Trophoblast cell (in vitro differentiated cells and primary cell): ENCODE results near the gene PCDH1.

Experiments used
- DNase-seq, 2 donors: peaks; one replicate each; pipeline ENCODE4 v3.0.0-alpha.2; 2016
- H2AFZ ChIP-seq: 2 replicates; pipeline ENCODE4 v1.6.1; 2013; ENCODE audit warnings: low read length, moderate library complexity, mild to moderate bottlenecking; ENCODE audit not compliant: insufficient read depth, poor library complexity
- H2AK5ac ChIP-seq: 2 replicates; pipeline ENCODE4 v1.6.1; 2013; ENCODE audit warnings: mild to moderate bottlenecking, low read length
- H2BK120ac ChIP-seq: 2 replicates; pipeline ENCODE4 v1.6.1; 2013; ENCODE audit warnings: low read length, mild to moderate bottlenecking, moderate library complexity; ENCODE audit not compliant: insufficient read depth, poor library complexity
- H2BK12ac ChIP-seq: 2 replicates; pipeline ENCODE4 v1.6.1; 2013; ENCODE audit warnings: mild to moderate bottlenecking, low read length, moderate library complexity
- H2BK5ac ChIP-seq: 2 replicates; pipeline ENCODE4 v1.6.1; 2013; ENCODE audit warnings: low read length, low read depth, moderate library complexity, mild to moderate bottlenecking; ENCODE audit not compliant: poor library complexity
- H3K14ac ChIP-seq: 2 replicates; pipeline ENCODE4 v1.6.1; 2013; ENCODE audit warnings: mild to moderate bottlenecking, low read length
- H3K18ac ChIP-seq: 2 replicates; pipeline ENCODE4 v1.6.1; 2013; ENCODE audit warnings: mild to moderate bottlenecking, low read length
- H3K23ac ChIP-seq: 2 replicates; pipeline ENCODE4 v1.6.1; 2013; ENCODE audit warnings: low read length
- H3K27ac ChIP-seq: 2 replicates; pipeline ENCODE4 v1.5.1; 2013; ENCODE audit warnings: low read depth, mild to moderate bottlenecking, inconsistent platforms, low read length, moderate library complexity
- H3K27me3 ChIP-seq: 2 replicates; pipeline ENCODE4 v1.6.1; 2013; ENCODE audit warnings: inconsistent platforms, mild to moderate bottlenecking, low read length, moderate library complexity; ENCODE audit not compliant: insufficient read depth
- H3K36me3 ChIP-seq, 2 experiments: 1 replicate in 1 of 2; 2 replicates in 1 of 2; pipeline ENCODE4 v1.6.1; 2013; ENCODE audit warnings: low read length in 2 of 2, mild to moderate bottlenecking in 2 of 2, moderate library complexity in 1 of 2; ENCODE audit not compliant: insufficient read depth in 2 of 2, control insufficient read depth in 1 of 2
- H3K4ac ChIP-seq: 2 replicates; pipeline ENCODE4 v1.6.1; 2013; ENCODE audit warnings: low read depth, mild to moderate bottlenecking, low read length, moderate library complexity
- H3K4me1 ChIP-seq, 2 experiments: 1 replicate in 1 of 2; 2 replicates in 1 of 2; pipeline ENCODE4 v1.6.1; 2013; ENCODE audit warnings: low read length in 2 of 2, mild to moderate bottlenecking in 2 of 2, moderate library complexity in 1 of 2; ENCODE audit not compliant: insufficient read depth in 2 of 2, control insufficient read depth in 1 of 2
- H3K4me2 ChIP-seq: 2 replicates; pipeline ENCODE4 v1.6.1; 2013; ENCODE audit warnings: inconsistent platforms, mild to moderate bottlenecking, low read length, moderate library complexity
- H3K4me3 ChIP-seq: 2 replicates; pipeline ENCODE4 v1.5.1; 2013; ENCODE audit warnings: mild to moderate bottlenecking, low read depth, low read length, inconsistent platforms
- H3K79me1 ChIP-seq: one replicate; pipeline ENCODE4 v1.6.1; 2013; ENCODE audit warnings: low read length
- H3K79me2 ChIP-seq: 2 replicates; pipeline ENCODE4 v1.6.1; 2013; ENCODE audit warnings: low read length, mild to moderate bottlenecking; ENCODE audit not compliant: control insufficient read depth, insufficient read depth, poor library complexity
- H3K9ac ChIP-seq: 2 replicates; pipeline ENCODE4 v1.6.1; 2013; ENCODE audit warnings: mild to moderate bottlenecking, low read length
- H3K9me3 ChIP-seq: 2 replicates; pipeline ENCODE4 v1.6.1; 2013; ENCODE audit warnings: low read depth, mild to moderate bottlenecking, control low read depth, inconsistent platforms, low read length; ENCODE audit not compliant: insufficient read depth
- H4K12ac ChIP-seq: 2 replicates; pipeline ENCODE4 v1.6.1; 2013; ENCODE audit warnings: low read depth, mild to moderate bottlenecking, low read length, moderate library complexity
- H4K8ac ChIP-seq: 2 replicates; pipeline ENCODE4 v1.6.1; 2013; ENCODE audit warnings: low read depth, mild to moderate bottlenecking, low read length, moderate library complexity
- H4K91ac ChIP-seq: one replicate; pipeline ENCODE4 v1.6.1; 2013; ENCODE audit warnings: low read depth, mild to moderate bottlenecking, low read length, moderate library complexity
- WGBS: extraction: QIAGEN DNeasy Blood & Tissue Kit; methylation state at CpG from one replicate; pipeline ENCODE4 v1.1.7; 2013; ENCODE audit warnings: missing lambda C conversion rate; ENCODE audit not compliant: insufficient read length, insufficient coverage; ENCODE audit errors: extremely low coverage; 5-methylcytosine and 5-hydroxymethylcytosine counted together

The PCDH1 gene

GRCh38 chr5:141877356-141878185 lies 639 bp downstream of the PCDH1 start:
- Histone ChIP-seq H2BK12ac (no peak overlapping the region), H4K8ac (no peak overlapping the region), H3K79me2 (no peaks in the 10 kb centered on the region), H3K14ac (no peak overlapping the region), H3K9ac (no peak overlapping the region), H3K36me3 (no peaks in the 10 kb centered on the region), H3K27ac (no peak overlapping the region), H2BK120ac (no peak overlapping the region), H3K9me3 (peaks cover 2% of the 10 kb centered on the region), H3K4ac (no peak overlapping the region), H2AK5ac (no peak overlapping the region), H3K4me2 (peak overlapping the region; percentile 93), H3K27me3 (peaks cover 26% of the 10 kb centered on the region), H2AFZ (no peak overlapping the region), H2BK5ac (no peak overlapping the region), H4K12ac (no peak overlapping the region), H3K23ac (no peak overlapping the region), H3K4me1 (peaks cover 28 to 47% of the 10 kb centered on the region in 2 experiments), H4K91ac (no peak overlapping the region), H3K79me1 (no peaks in the 10 kb centered on the region), H3K4me3 (peak overlapping the region; percentile 72), H3K18ac (no peak overlapping the region)
- peak; percentile 30 to 63 for DNase-seq
- WGBS, result no CpG with 5 or more reads among the region's 55 CpGs

GRCh38 chr5:141876628-141877355 lies 1.4 kb downstream of the PCDH1 start:
- no peak overlapping the region for H3K27ac ChIP-seq
- peak overlapping the region; percentile 93 for H3K4me2 ChIP-seq
- peaks cover 26 to 41% of the 10 kb centered on the region in 2 experiments for H3K4me1 ChIP-seq
- H3K27me3 ChIP-seq, result peaks cover 26% of the 10 kb centered on the region
- no peak overlapping the region for H2AK5ac ChIP-seq
- no peak overlapping the region for H4K91ac ChIP-seq
- WGBS, result no CpG with 5 or more reads among the region's 42 CpGs
- H3K36me3 ChIP-seq, result no peaks in the 10 kb centered on the region
- no peak overlapping the region for H3K9ac ChIP-seq
- H3K18ac ChIP-seq, result no peak overlapping the region
- H3K79me2 ChIP-seq, result no peaks in the 10 kb centered on the region
- peak overlapping the region; percentile 62 for H3K4me3 ChIP-seq
- no peak overlapping the region for H2BK12ac ChIP-seq
- no peaks in the 10 kb centered on the region for H3K79me1 ChIP-seq
- no peak overlapping the region for H3K4ac ChIP-seq
- no peak overlapping the region for H4K12ac ChIP-seq
- peaks cover 2% of the 10 kb centered on the region for H3K9me3 ChIP-seq
- no peak overlapping the region for H4K8ac ChIP-seq
- no peak overlapping the region for H2BK120ac ChIP-seq
- no peak overlapping the region for H3K14ac ChIP-seq
- peak overlapping the region; percentile 2 for H2AFZ ChIP-seq
- peak in 1 of 2 donors; percentile 62 for DNase-seq
- H2BK5ac ChIP-seq, result no peak overlapping the region
- H3K23ac ChIP-seq, result no peak overlapping the region

GRCh38 chr5:141875795-141876627 lies 2.2 kb downstream of the PCDH1 start:
- no CpG with 5 or more reads among the region's 65 CpGs for WGBS
- H2BK12ac ChIP-seq, result no peak overlapping the region
- peak in 1 of 2 donors; percentile 33 for DNase-seq
- H2BK5ac ChIP-seq, result no peak overlapping the region
- H3K4me3 ChIP-seq, result peak overlapping the region; percentile 63
- H3K9ac ChIP-seq, result no peak overlapping the region
- no peak overlapping the region for H2AFZ ChIP-seq
- H2BK120ac ChIP-seq, result no peak overlapping the region
- no peak overlapping the region for H4K12ac ChIP-seq
- peak overlapping the region; percentile 93 for H3K4me2 ChIP-seq
- no peak overlapping the region for H3K27ac ChIP-seq
- H3K18ac ChIP-seq, result no peak overlapping the region
- no peak overlapping the region for H4K8ac ChIP-seq
- H3K79me1 ChIP-seq, result no peaks in the 10 kb centered on the region
- H3K36me3 ChIP-seq, result no peaks in the 10 kb centered on the region
- H3K4me1 ChIP-seq, result peaks cover 26 to 37% of the 10 kb centered on the region in 2 experiments
- H4K91ac ChIP-seq, result no peak overlapping the region
- H3K23ac ChIP-seq, result no peak overlapping the region
- no peaks in the 10 kb centered on the region for H3K79me2 ChIP-seq
- H3K27me3 ChIP-seq, result peaks cover 26% of the 10 kb centered on the region
- H3K9me3 ChIP-seq, result peaks cover 2% of the 10 kb centered on the region
- no peak overlapping the region for H3K14ac ChIP-seq
- no peak overlapping the region for H2AK5ac ChIP-seq
- H3K4ac ChIP-seq, result no peak overlapping the region

- no peak for DNase-seq
- H2BK120ac ChIP-seq, result no peak overlapping the region
Measured at GRCh38 chr5:141875022-141875740, 3.0 kb downstream of the PCDH1 start.

More at GRCh38 chr5:141875022-141875740, 3.0 kb downstream of the PCDH1 start:
- no CpG with 5 or more reads among the region's 9 CpGs for WGBS
- no peak overlapping the region for H3K18ac ChIP-seq
- H3K14ac ChIP-seq, result no peak overlapping the region
- H3K23ac ChIP-seq, result no peak overlapping the region
- peaks cover 26 to 40% of the 10 kb centered on the region in 2 experiments for H3K4me1 ChIP-seq
- H4K12ac ChIP-seq, result no peak overlapping the region
- no peak overlapping the region for H2AFZ ChIP-seq
- H3K9me3 ChIP-seq, result peaks cover 2% of the 10 kb centered on the region
- no peak overlapping the region for H4K91ac ChIP-seq
- no peak overlapping the region for H3K4me3 ChIP-seq
- no peak overlapping the region for H2AK5ac ChIP-seq
- H3K79me2 ChIP-seq, result no peaks in the 10 kb centered on the region
- no peak overlapping the region for H3K27ac ChIP-seq
- H3K4ac ChIP-seq, result no peak overlapping the region
- H3K4me2 ChIP-seq, result peak overlapping the region; percentile 93
- H2BK5ac ChIP-seq, result no peak overlapping the region
- no peak overlapping the region for H2BK12ac ChIP-seq
- H3K27me3 ChIP-seq, result peaks cover 26% of the 10 kb centered on the region
- no peaks in the 10 kb centered on the region for H3K79me1 ChIP-seq
- no peaks in the 10 kb centered on the region for H3K36me3 ChIP-seq
- H3K9ac ChIP-seq, result no peak overlapping the region
- no peak overlapping the region for H4K8ac ChIP-seq
